ENCODE measurements around the gene THAP6. TPM values are rescaled to one million over a fixed set of nuclear protein-coding genes. Genes with fewer than 3 reads are reported as not detected.
"Not testable (repeated sequence)": the region's sequence is repeated elsewhere in the genome, so short reads cannot be mapped to it uniquely, and the experiment has no call there.

THAP6 gene
- total and polyA plus RNA-seq, 2 experiments from 2014 or later = 11.8 to 20.1 TPM

GRCh38 chr4:75514949-75515612 lies 808 bp downstream of the THAP6 start:
- H3K4me1 ChIP-seq (ENCODE audit: insufficient read depth) = peaks cover 29% of the 10 kb centered on the region
- H3K36me3 ChIP-seq (replicated peaks; ENCODE audit: insufficient read depth, low read depth) = no peaks in the 10 kb centered on the region
- no peaks in the 10 kb centered on the region for H3K27me3 ChIP-seq
- DNase-seq (ENCODE audit: low spot score) = no peak
- peak overlapping the region; percentile 68 for H2AFZ ChIP-seq
- WGBS (ENCODE audit: low lambda C conversion rate, missing lambda C conversion rate) = 73% methylated on average over 9 of the region's 9 CpGs
- H3K27ac ChIP-seq = peak overlapping the region; percentile 94
- H3K4me3 ChIP-seq = peak overlapping the region; percentile 65
- H3K9me2 ChIP-seq (replicated peaks; ENCODE audit: insufficient read depth) = no peaks in the 10 kb centered on the region
- TF ChIP-seq EZH2 (IDR thresholded peaks at IDR 0.05; ENCODE audit: borderline replicate concordance) (no peak), CTCF (IDR thresholded peaks at IDR 0.05; ENCODE audit: poor library complexity) (no peak), EZH2phosphoT487 (IDR thresholded peaks at IDR 0.05; ENCODE audit: low read depth, severe bottlenecking, unreplicated experiment) (no peak)
- no peaks in the 10 kb centered on the region for H3K9me3 ChIP-seq (ENCODE audit: low read depth)
- H3K4me2 ChIP-seq = peak overlapping the region; percentile 85
- peaks cover 68% of the 10 kb centered on the region for H3K79me2 ChIP-seq
- H4K20me1 ChIP-seq (ENCODE audit: insufficient read depth, poor library complexity, severe bottlenecking) = no peaks in the 10 kb centered on the region

- Histone ChIP-seq H2AFZ (no peak overlapping the region), H3K79me2 (peaks cover 57% of the 10 kb centered on the region), H3K4me3 (no peak overlapping the region), H3K27me3 (no peaks in the 10 kb centered on the region), H3K4me2 (no peak overlapping the region), H3K9me3 (ENCODE audit: low read depth) (no peaks in the 10 kb centered on the region), H4K20me1 (ENCODE audit: insufficient read depth, poor library complexity, severe bottlenecking) (no peaks in the 10 kb centered on the region), H3K4me1 (ENCODE audit: insufficient read depth) (peaks cover 29% of the 10 kb centered on the region), H3K27ac (no peak overlapping the region), H3K9me2 (replicated peaks; ENCODE audit: insufficient read depth) (no peaks in the 10 kb centered on the region), H3K36me3 (replicated peaks; ENCODE audit: insufficient read depth, low read depth) (no peaks in the 10 kb centered on the region)
- WGBS (ENCODE audit: low lambda C conversion rate, missing lambda C conversion rate) = 93% methylated on average over 1 of the region's 1 CpG
- TF ChIP-seq EZH2 (IDR thresholded peaks at IDR 0.05; ENCODE audit: borderline replicate concordance) (no peak), CTCF (IDR thresholded peaks at IDR 0.05; ENCODE audit: poor library complexity) (no peak), EZH2phosphoT487 (IDR thresholded peaks at IDR 0.05; ENCODE audit: low read depth, severe bottlenecking, unreplicated experiment) (no peak)
- no peak for DNase-seq (ENCODE audit: low spot score)
These were observed 1.9 kb downstream of the THAP6 start for GRCh38 chr4:75516144-75516543.

GRCh38 chr4:75519452-75519851 lies 5.2 kb downstream of the THAP6 start:
- H4K20me1 ChIP-seq (ENCODE audit: insufficient read depth, poor library complexity, severe bottlenecking); H3K4me2 ChIP-seq; H2AFZ ChIP-seq; H3K27ac ChIP-seq; H3K36me3 ChIP-seq (replicated peaks; ENCODE audit: insufficient read depth, low read depth); DNase-seq (ENCODE audit: low spot score); H3K9me3 ChIP-seq (ENCODE audit: low read depth); H3K4me3 ChIP-seq; H3K27me3 ChIP-seq; H3K4me1 ChIP-seq (ENCODE audit: insufficient read depth); H3K9me2 ChIP-seq (replicated peaks; ENCODE audit: insufficient read depth): not testable (repeated sequence)
- peaks cover 29% of the 10 kb centered on the region for H3K79me2 ChIP-seq
- WGBS (ENCODE audit: low lambda C conversion rate, missing lambda C conversion rate) = 94% methylated on average over 5 of the region's 7 CpGs

GRCh38 chr4:75525086-75525485 lies 10.8 kb downstream of the THAP6 start:
- 92% methylated on average over 1 of the region's 1 CpG for WGBS (ENCODE audit: low lambda C conversion rate, missing lambda C conversion rate)
- H3K9me2 ChIP-seq (replicated peaks; ENCODE audit: insufficient read depth) = no peaks in the 10 kb centered on the region
- no peak for TF ChIP-seq CTCF (IDR thresholded peaks at IDR 0.05; ENCODE audit: poor library complexity)
- no peak for TF ChIP-seq EZH2phosphoT487 (IDR thresholded peaks at IDR 0.05; ENCODE audit: low read depth, severe bottlenecking, unreplicated experiment)
- TF ChIP-seq EZH2 (IDR thresholded peaks at IDR 0.05; ENCODE audit: borderline replicate concordance) = no peak

More at GRCh38 chr4:75525086-75525485, 10.8 kb downstream of the THAP6 start:
- H3K4me3 ChIP-seq = no peak overlapping the region
- H4K20me1 ChIP-seq (ENCODE audit: insufficient read depth, poor library complexity, severe bottlenecking) = no peaks in the 10 kb centered on the region
- H3K9me3 ChIP-seq (ENCODE audit: low read depth) = no peaks in the 10 kb centered on the region
- no peaks in the 10 kb centered on the region for H3K79me2 ChIP-seq
- H3K36me3 ChIP-seq (replicated peaks; ENCODE audit: insufficient read depth, low read depth) = no peaks in the 10 kb centered on the region
- no peak overlapping the region for H3K4me2 ChIP-seq
- H2AFZ ChIP-seq = no peak overlapping the region
- DNase-seq (ENCODE audit: low spot score) = no peak
- no peak overlapping the region for H3K27ac ChIP-seq
- H3K4me1 ChIP-seq (ENCODE audit: insufficient read depth) = no peaks in the 10 kb centered on the region
- H3K27me3 ChIP-seq = no peaks in the 10 kb centered on the region

All from hepatocyte (in vitro differentiated cells).